Measurements from ENCODE around the gene MRPL58.

GRCh38 chr17:74990581-74991105 is 21.8 kb upstream of the MRPL58 start:
- TF ChIP-seq EP300 (IDR thresholded peaks at IDR 0.05) (no peak), CTCF (IDR thresholded peaks at IDR 0.05) (no peak), POLR2A (IDR thresholded peaks at IDR 0.05) (no peak)
